ENCODE measurements around the gene TEX10. TPM values are rescaled to one million over a fixed set of nuclear protein-coding genes. Genes with fewer than 3 reads are reported as not detected.
"Not testable (repeated sequence)": the region's sequence is repeated elsewhere in the genome, so short reads cannot be mapped to it uniquely, and the experiment has no call there.

Gene TEX10
- total and polyA plus RNA-seq, 4 donors = 24.9 to 33.5 (median 25.6) TPM

- no peaks in the 10 kb centered on the region for H3K9me3 ChIP-seq (ENCODE audit: control insufficient read depth, insufficient read depth, low read length)
- 0% methylated on average over 43 of the region's 43 CpGs for WGBS (ENCODE audit: insufficient coverage)
- peak in 5 of 6 donors; percentile 1 to 38 (median 5) for DNase-seq (ENCODE audit: low read depth in 4 of 6, low spot score in 6 of 6)
- peak overlapping the region; percentile 79 for H3K4me3 ChIP-seq (ENCODE audit: low read depth, low read length)
- H3K4me1 ChIP-seq (ENCODE audit: control insufficient read depth, insufficient read depth, low read length) = no peaks in the 10 kb centered on the region
- no peaks in the 10 kb centered on the region for H3K27me3 ChIP-seq (ENCODE audit: control insufficient read depth, insufficient read depth, low read length)
- H3K36me3 ChIP-seq (ENCODE audit: control insufficient read depth, insufficient read depth, low read length) = no peaks in the 10 kb centered on the region
- peak overlapping the region; percentile 77 for H3K27ac ChIP-seq (ENCODE audit: low read depth, low read length)
Measured at GRCh38 chr9:100352201-100352726, 478 bp downstream of the TEX10 start.

- no peaks in the 10 kb centered on the region for H3K9me3 ChIP-seq (ENCODE audit: control insufficient read depth, insufficient read depth, low read length)
- H3K36me3 ChIP-seq (ENCODE audit: control insufficient read depth, insufficient read depth, low read length) = no peaks in the 10 kb centered on the region
- no peaks in the 10 kb centered on the region for H3K27me3 ChIP-seq (ENCODE audit: control insufficient read depth, insufficient read depth, low read length)
- 25% methylated on average over 4 of the region's 5 CpGs for WGBS (ENCODE audit: insufficient coverage)
- DNase-seq (ENCODE audit: low read depth in 4 of 6, low spot score in 6 of 6) = no peak
- H3K4me1 ChIP-seq (ENCODE audit: control insufficient read depth, insufficient read depth, low read length) = no peaks in the 10 kb centered on the region
- no peak overlapping the region for H3K27ac ChIP-seq (ENCODE audit: low read depth, low read length)
- H3K4me3 ChIP-seq (ENCODE audit: low read depth, low read length) = peak overlapping the region; percentile 79
Measured at GRCh38 chr9:100351508-100351907, 1.2 kb downstream of the TEX10 start.

GRCh38 chr9:100350188-100350587 is 2.6 kb downstream of the TEX10 start:
- 100% methylated on average over 1 of the region's 1 CpG for WGBS (ENCODE audit: insufficient coverage)
- no peak for DNase-seq (ENCODE audit: low read depth in 4 of 6, low spot score in 6 of 6)
- no peaks in the 10 kb centered on the region for H3K4me1 ChIP-seq (ENCODE audit: control insufficient read depth, insufficient read depth, low read length)
- no peak overlapping the region for H3K4me3 ChIP-seq (ENCODE audit: low read depth, low read length)
- H3K9me3 ChIP-seq (ENCODE audit: control insufficient read depth, insufficient read depth, low read length) = no peaks in the 10 kb centered on the region
- H3K27me3 ChIP-seq (ENCODE audit: control insufficient read depth, insufficient read depth, low read length) = no peaks in the 10 kb centered on the region
- H3K27ac ChIP-seq (ENCODE audit: low read depth, low read length) = no peak overlapping the region
- no peaks in the 10 kb centered on the region for H3K36me3 ChIP-seq (ENCODE audit: control insufficient read depth, insufficient read depth, low read length)

GRCh38 chr9:100346836-100347235 is 5.9 kb downstream of the TEX10 start:
- H3K4me3 ChIP-seq (ENCODE audit: low read depth, low read length) = no peak overlapping the region
- no peaks in the 10 kb centered on the region for H3K9me3 ChIP-seq (ENCODE audit: control insufficient read depth, insufficient read depth, low read length)
- H3K36me3 ChIP-seq (ENCODE audit: control insufficient read depth, insufficient read depth, low read length) = no peaks in the 10 kb centered on the region
- no peak for DNase-seq (ENCODE audit: low read depth in 4 of 6, low spot score in 6 of 6)
- no peaks in the 10 kb centered on the region for H3K27me3 ChIP-seq (ENCODE audit: control insufficient read depth, insufficient read depth, low read length)
- WGBS (ENCODE audit: insufficient coverage) = 90% methylated on average over 2 of the region's 3 CpGs
- H3K27ac ChIP-seq (ENCODE audit: low read depth, low read length) = no peak overlapping the region
- no peaks in the 10 kb centered on the region for H3K4me1 ChIP-seq (ENCODE audit: control insufficient read depth, insufficient read depth, low read length)

- WGBS (ENCODE audit: insufficient coverage) = 100% methylated on average over 3 of the region's 3 CpGs
- H3K4me1 ChIP-seq (ENCODE audit: control insufficient read depth, insufficient read depth, low read length) = no peaks in the 10 kb centered on the region
Measured at GRCh38 chr9:100341889-100342288, 10.9 kb downstream of the TEX10 start.

GRCh38 chr9:100340224-100340623 is 12.5 kb downstream of the TEX10 start:
- H3K9me3 ChIP-seq (ENCODE audit: control insufficient read depth, insufficient read depth, low read length) = no peaks in the 10 kb centered on the region
- DNase-seq (ENCODE audit: low read depth in 4 of 6, low spot score in 6 of 6) = no peak
- H3K4me3 ChIP-seq (ENCODE audit: low read depth, low read length) = no peak overlapping the region
- H3K36me3 ChIP-seq (ENCODE audit: control insufficient read depth, insufficient read depth, low read length) = no peaks in the 10 kb centered on the region
- no peak overlapping the region for H3K27ac ChIP-seq (ENCODE audit: low read depth, low read length)
- no peaks in the 10 kb centered on the region for H3K27me3 ChIP-seq (ENCODE audit: control insufficient read depth, insufficient read depth, low read length)
- H3K4me1 ChIP-seq (ENCODE audit: control insufficient read depth, insufficient read depth, low read length) = no peaks in the 10 kb centered on the region
- no CpG with 5 or more reads among the region's 2 CpGs for WGBS (ENCODE audit: insufficient coverage)

More at GRCh38 chr9:100341889-100342288, 10.9 kb downstream of the TEX10 start:
- Histone ChIP-seq H3K9me3 (ENCODE audit: control insufficient read depth, insufficient read depth, low read length) (no peaks in the 10 kb centered on the region), H3K27me3 (ENCODE audit: control insufficient read depth, insufficient read depth, low read length) (no peaks in the 10 kb centered on the region), H3K36me3 (ENCODE audit: control insufficient read depth, insufficient read depth, low read length) (no peaks in the 10 kb centered on the region), H3K4me3 (ENCODE audit: low read depth, low read length) (no peak overlapping the region), H3K27ac (ENCODE audit: low read depth, low read length) (no peak overlapping the region)
- no peak for DNase-seq (ENCODE audit: low read depth in 4 of 6, low spot score in 6 of 6)

- not testable (repeated sequence) for H3K27me3 ChIP-seq (ENCODE audit: control insufficient read depth, insufficient read depth, low read length); H3K4me1 ChIP-seq (ENCODE audit: control insufficient read depth, insufficient read depth, low read length); H3K27ac ChIP-seq (ENCODE audit: low read depth, low read length); DNase-seq (ENCODE audit: low read depth in 4 of 6, low spot score in 6 of 6); H3K9me3 ChIP-seq (ENCODE audit: control insufficient read depth, insufficient read depth, low read length); H3K4me3 ChIP-seq (ENCODE audit: low read depth, low read length); H3K36me3 ChIP-seq (ENCODE audit: control insufficient read depth, insufficient read depth, low read length)
- 100% methylated on average over 1 of the region's 5 CpGs for WGBS (ENCODE audit: insufficient coverage)
Measured at GRCh38 chr9:100338736-100339135, 14.0 kb downstream of the TEX10 start.

- Histone ChIP-seq H3K4me1 (ENCODE audit: control insufficient read depth, insufficient read depth, low read length) (no peaks in the 10 kb centered on the region), H3K9me3 (ENCODE audit: control insufficient read depth, insufficient read depth, low read length) (no peaks in the 10 kb centered on the region), H3K27me3 (ENCODE audit: control insufficient read depth, insufficient read depth, low read length) (no peaks in the 10 kb centered on the region), H3K36me3 (ENCODE audit: control insufficient read depth, insufficient read depth, low read length) (no peaks in the 10 kb centered on the region), H3K4me3 (ENCODE audit: low read depth, low read length) (no peak overlapping the region), H3K27ac (ENCODE audit: low read depth, low read length) (no peak overlapping the region)
- peak in 4 of 6 donors; percentile 18 to 89 (median 44) for DNase-seq (ENCODE audit: low read depth in 4 of 6, low spot score in 6 of 6)
- no CpG with 5 or more reads among the region's 4 CpGs for WGBS (ENCODE audit: insufficient coverage)
Measured at GRCh38 chr9:100324594-100325200, 28.0 kb downstream of the TEX10 start.

- H3K27me3 ChIP-seq (ENCODE audit: control insufficient read depth, insufficient read depth, low read length) = no peaks in the 10 kb centered on the region
- H3K36me3 ChIP-seq (ENCODE audit: control insufficient read depth, insufficient read depth, low read length) = peaks cover 4% of the 10 kb centered on the region
- H3K9me3 ChIP-seq (ENCODE audit: control insufficient read depth, insufficient read depth, low read length) = no peaks in the 10 kb centered on the region
- no peak overlapping the region for H3K27ac ChIP-seq (ENCODE audit: low read depth, low read length)
- no peaks in the 10 kb centered on the region for H3K4me1 ChIP-seq (ENCODE audit: control insufficient read depth, insufficient read depth, low read length)
- no CpG with 5 or more reads among the region's 3 CpGs for WGBS (ENCODE audit: insufficient coverage)
- H3K4me3 ChIP-seq (ENCODE audit: low read depth, low read length) = no peak overlapping the region
- DNase-seq (ENCODE audit: low read depth in 4 of 6, low spot score in 6 of 6) = peak in 5 of 6 donors; percentile 22 to 87 (median 31)
Measured at GRCh38 chr9:100322954-100323536, 29.7 kb downstream of the TEX10 start.

GRCh38 chr9:100317706-100318105 is 35.0 kb downstream of the TEX10 start:
- no peak overlapping the region for H3K27ac ChIP-seq (ENCODE audit: low read depth, low read length)
- no peaks in the 10 kb centered on the region for H3K27me3 ChIP-seq (ENCODE audit: control insufficient read depth, insufficient read depth, low read length)
- peaks cover 4% of the 10 kb centered on the region for H3K36me3 ChIP-seq (ENCODE audit: control insufficient read depth, insufficient read depth, low read length)
- no peak for DNase-seq (ENCODE audit: low read depth in 4 of 6, low spot score in 6 of 6)
- H3K4me3 ChIP-seq (ENCODE audit: low read depth, low read length) = no peak overlapping the region
- WGBS (ENCODE audit: insufficient coverage) = no CpG with 5 or more reads among the region's 1 CpG
- no peaks in the 10 kb centered on the region for H3K9me3 ChIP-seq (ENCODE audit: control insufficient read depth, insufficient read depth, low read length)
- H3K4me1 ChIP-seq (ENCODE audit: control insufficient read depth, insufficient read depth, low read length) = no peaks in the 10 kb centered on the region

Data from spinal cord (tissue), 10 donors.